ENCODE measurements around the gene CCDC136.
A peak's percentile ranks its signal among the peaks of the same experiment; 100 is the strongest.

CCDC136 gene

DNA sequence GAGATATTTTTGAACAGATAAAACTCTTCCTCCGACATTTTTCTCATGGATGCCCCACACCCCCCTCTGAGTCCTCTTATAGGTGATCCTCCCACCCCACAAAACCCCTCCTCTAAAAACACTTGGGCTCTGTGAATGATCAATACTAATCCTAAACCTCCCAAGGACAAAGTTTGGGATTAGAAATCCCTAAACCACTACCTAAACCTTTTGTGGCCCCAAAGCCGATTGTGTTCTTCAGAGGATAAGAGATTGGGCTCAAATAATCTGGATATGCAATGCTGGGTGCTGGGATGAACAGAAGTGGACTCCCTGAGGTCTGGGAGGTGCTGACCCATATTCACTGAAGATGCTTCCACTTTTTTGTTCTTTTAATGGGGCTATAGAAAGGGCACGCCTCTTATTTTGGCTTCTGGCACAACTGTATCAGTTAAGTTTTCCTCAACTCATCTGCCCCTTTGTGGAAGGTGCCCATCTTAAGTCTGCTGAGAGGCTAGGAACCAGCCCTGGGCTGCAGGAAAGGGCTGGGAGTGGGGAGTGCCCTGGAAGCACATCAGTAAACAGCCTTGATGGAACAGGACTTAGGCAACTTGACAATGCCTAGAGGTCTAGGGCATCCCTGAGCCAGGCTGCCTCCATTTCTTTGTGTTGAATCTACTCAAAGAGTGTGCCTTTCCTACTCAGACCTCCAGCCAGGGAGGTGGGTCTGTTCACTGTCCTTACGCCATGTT lies 15.9 kb upstream of the CCDC136 start, which contains the start of gene OPN1SW:
TSS of gene OPN1SW (minus strand) at position 51 of the 731 bp plus-strand sequence. CDS start at position 38, 13 bp downstream.
- H3K4me3 ChIP-seq (ENCODE audit: low read depth, low read length): no peak within 1 kb of the TSS
- no peak for DNase-seq (ENCODE audit: low read depth, low spot score)
- in situ Hi-C loops (cut with HindIII; ENCODE audit: low sequenced_read_pairs): no loop called here
- TF ChIP-seq, protein P1, sequence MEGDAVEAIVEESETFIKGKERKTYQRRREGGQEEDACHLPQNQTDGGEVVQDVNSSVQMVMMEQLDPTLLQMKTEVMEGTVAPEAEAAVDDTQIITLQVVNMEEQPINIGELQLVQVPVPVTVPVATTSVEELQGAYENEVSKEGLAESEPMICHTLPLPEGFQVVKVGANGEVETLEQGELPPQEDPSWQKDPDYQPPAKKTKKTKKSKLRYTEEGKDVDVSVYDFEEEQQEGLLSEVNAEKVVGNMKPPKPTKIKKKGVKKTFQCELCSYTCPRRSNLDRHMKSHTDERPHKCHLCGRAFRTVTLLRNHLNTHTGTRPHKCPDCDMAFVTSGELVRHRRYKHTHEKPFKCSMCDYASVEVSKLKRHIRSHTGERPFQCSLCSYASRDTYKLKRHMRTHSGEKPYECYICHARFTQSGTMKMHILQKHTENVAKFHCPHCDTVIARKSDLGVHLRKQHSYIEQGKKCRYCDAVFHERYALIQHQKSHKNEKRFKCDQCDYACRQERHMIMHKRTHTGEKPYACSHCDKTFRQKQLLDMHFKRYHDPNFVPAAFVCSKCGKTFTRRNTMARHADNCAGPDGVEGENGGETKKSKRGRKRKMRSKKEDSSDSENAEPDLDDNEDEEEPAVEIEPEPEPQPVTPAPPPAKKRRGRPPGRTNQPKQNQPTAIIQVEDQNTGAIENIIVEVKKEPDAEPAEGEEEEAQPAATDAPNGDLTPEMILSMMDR (IDR thresholded peaks at IDR 0.05; ENCODE audit: low read depth, low read length): no peak

DNA sequence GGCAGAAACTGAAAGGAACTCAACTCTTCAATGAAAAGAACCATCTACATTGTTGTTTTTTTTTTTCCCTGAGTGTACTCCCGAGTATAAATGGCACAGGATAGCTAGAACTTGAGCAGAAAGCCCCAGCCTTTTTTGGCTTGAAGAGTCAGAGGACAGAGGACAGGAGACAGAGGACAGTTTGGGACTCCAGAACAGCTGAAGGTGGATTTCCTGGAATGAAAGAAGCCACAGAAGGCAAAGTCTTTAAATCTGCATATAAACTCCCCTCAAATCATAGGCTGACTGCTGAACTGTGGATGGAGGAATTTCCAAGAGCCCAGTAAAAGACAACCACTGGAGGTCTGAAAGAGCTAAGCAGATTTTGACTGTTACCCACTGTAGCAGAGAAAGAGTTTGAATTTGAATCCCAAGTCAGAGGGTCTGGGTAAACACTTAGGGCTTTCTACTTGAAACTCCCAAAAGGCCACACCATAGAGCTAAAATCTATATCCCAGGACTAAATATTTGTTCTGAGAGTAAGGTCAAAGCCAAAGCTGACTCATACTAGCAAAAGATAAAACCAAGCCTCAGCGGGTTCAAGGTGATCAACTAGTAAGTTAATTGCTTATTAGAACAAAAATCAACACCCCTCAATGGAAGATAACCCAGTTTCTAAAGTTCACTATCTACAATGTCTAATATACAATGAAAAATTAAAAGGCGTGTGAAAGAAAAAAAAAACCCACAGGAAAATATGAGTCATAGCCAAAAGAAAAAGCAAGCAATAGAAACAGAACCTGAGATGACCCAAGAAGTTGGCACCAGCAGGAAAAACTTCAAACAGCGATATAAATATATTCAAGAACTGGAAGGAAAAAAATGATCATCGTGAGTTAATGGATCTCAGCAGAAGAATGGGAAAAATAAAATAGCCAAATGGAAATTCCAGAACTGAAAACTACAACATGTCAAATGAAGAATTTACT lies 14.3 kb upstream of the CCDC136 start:
- H3K4me3 ChIP-seq (ENCODE audit: low read depth, low read length): no peak overlapping the region
- peak; percentile 31 for DNase-seq (ENCODE audit: low read depth, low spot score)
- TF ChIP-seq, protein P1 (IDR thresholded peaks at IDR 0.05; ENCODE audit: low read depth, low read length): no peak
- in situ Hi-C loops (cut with HindIII; ENCODE audit: low sequenced_read_pairs): no loop called here

DNA sequence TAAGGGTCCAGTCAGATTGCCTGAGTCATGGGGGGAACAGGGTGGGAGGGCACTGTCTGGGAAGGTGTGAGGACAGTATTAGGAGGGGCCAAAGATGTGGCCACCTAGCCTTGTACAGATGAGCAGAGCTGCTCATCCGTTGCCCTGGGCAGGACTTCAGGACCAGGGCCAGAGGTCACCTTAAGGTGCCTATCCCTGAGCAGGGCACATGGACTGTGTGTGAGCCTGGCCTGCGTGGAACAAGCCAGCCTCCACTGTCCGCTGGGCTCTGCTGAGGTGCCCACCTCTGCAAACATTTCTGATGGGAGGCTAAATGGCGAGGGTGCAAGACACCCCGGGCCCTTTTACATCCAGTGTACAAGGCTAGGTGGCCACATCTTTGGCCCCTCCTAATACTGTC lies 12.8 kb upstream of the CCDC136 start:
- in situ Hi-C loops (cut with HindIII; ENCODE audit: low sequenced_read_pairs): no loop called here
- TF ChIP-seq, protein P1 (IDR thresholded peaks at IDR 0.05; ENCODE audit: low read depth, low read length): no peak
- no peak for DNase-seq (ENCODE audit: low read depth, low spot score)
- no peak overlapping the region for H3K4me3 ChIP-seq (ENCODE audit: low read depth, low read length)

DNA sequence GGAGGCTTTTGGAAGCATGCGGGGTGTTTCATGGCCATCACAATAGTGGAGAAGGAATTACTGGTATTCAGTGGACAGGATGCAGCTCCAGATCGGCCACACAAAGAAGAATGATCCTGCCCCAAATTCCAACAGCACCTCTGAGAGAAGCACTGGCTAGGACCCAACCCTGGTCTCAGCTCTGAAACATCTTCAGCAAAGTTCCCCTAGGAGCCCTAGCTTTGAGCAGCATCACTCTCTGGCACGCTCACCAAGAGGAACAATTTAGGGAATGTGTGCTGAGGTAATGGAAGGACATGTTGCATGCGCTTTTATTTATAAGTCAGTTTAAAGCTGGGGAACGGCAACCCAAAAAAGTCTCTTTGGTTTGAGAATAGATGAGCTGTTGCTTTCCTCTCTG lies 10.6 kb upstream of the CCDC136 start:
- TF ChIP-seq, protein P1 (IDR thresholded peaks at IDR 0.05; ENCODE audit: low read depth, low read length): no peak
- peak; percentile 24 for DNase-seq (ENCODE audit: low read depth, low spot score)
- in situ Hi-C loops (cut with HindIII; ENCODE audit: low sequenced_read_pairs): no loop called here
- H3K4me3 ChIP-seq (ENCODE audit: low read depth, low read length): no peak overlapping the region

DNA sequence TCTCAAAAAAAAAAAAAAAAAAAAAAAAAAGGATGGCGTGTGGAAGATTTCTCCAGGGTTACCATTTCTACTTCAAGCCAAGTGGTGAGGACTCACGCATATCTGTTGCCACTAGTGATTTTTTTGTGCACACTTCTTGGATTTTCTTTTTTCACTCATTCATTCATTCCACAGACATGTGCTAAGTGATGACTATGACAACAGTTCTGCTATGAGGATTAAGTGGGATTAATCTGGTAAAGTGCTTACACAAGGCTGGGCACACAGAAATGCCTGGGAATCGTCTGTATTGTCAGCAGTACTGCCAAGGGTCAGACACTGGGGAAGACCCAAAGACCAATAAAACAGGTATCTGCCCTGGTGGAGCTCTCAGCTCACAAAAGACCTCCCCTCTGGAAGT lies 9.9 kb upstream of the CCDC136 start:
- H3K4me3 ChIP-seq (ENCODE audit: low read depth, low read length): no peak overlapping the region
- no peak for DNase-seq (ENCODE audit: low read depth, low spot score)
- in situ Hi-C loops (cut with HindIII; ENCODE audit: low sequenced_read_pairs): no loop called here
- TF ChIP-seq, protein P1 (IDR thresholded peaks at IDR 0.05; ENCODE audit: low read depth, low read length): no peak

DNA sequence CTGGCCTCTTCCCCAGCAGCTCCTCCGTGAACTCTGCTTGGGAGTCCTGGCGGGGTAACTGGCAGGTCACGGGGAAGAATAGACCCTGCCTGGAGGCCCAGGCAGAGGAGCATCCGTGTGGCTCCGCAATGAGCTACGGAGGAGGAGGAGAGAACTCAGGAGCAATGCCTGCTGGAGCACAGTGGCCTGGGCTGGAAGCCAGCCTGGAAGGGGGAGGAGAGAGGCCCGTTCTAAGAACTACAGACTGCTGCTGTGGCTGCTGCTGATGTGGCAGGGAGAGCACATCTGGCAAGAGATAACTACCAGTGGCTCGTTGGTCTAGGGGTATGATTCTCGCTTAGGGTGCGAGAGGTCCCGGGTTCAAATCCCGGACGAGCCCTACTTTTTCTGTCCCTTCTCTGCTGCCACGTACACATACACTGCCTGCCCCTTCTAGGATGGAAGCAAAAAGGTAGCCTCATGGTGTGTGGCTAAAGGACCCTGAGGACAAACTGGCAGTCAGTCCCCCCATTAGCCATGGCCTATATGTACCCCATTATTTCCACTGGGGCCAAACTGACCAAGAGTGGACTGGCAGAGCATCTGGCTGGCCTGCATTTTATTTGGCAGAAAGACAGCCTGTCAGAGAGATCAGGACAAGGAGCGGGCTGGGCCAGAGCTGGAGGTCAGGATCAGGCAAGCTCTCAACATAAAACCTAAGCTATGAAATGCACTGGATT lies 8.5 kb upstream of the CCDC136 start:
- H3K4me3 ChIP-seq (ENCODE audit: low read depth, low read length): no peak overlapping the region
- DNase-seq (ENCODE audit: low read depth, low spot score): peak; percentile 84
- in situ Hi-C loops (cut with HindIII; ENCODE audit: low sequenced_read_pairs): no loop called here
- TF ChIP-seq, protein P1 (IDR thresholded peaks at IDR 0.05; ENCODE audit: low read depth, low read length): no peak

Data from astrocyte of the spinal cord (primary cell).